GM12878 (cell line): ENCODE data around the gene TCF7L2. TPM values are rescaled to one million over a fixed set of nuclear protein-coding genes. Genes with fewer than 3 reads are reported as not detected.

Source experiments
- ATAC-seq: fragments of 200-7000 bp; cut with Tn5 transposase; 3 replicates; pipeline ENCODE4 v1.9.1; 2020; ENCODE audit warnings: mild to moderate bottlenecking, moderate library complexity
- BruUV-seq: library from RNA; stranded (reverse); fragments of 400-500 nt; replicated peaks from 2 replicates; lab custom pipeline; 2021; lab: Mats Ljungman, UMichigan
- CTCF ChIA-PET: fragments of 300-600 bp; sonication (Branson Sonifier 250); formaldehyde crosslinking; extraction: SDS; loops from one replicate; lab custom pipeline; 2021; ENCODE audit warnings: inconsistent platforms; lab: Yijun Ruan, JAX
- POLR2A ChIA-PET: fragments of 350-600 bp; formaldehyde crosslinking; extraction: SDS; loops from one replicate; lab custom pipeline; 2021; ENCODE audit warnings: inconsistent platforms; lab: Charles Lee
- RAD21 ChIA-PET: fragments of 300-600 bp; sonication (Branson Sonifier 250); formaldehyde crosslinking; loops from one replicate; lab custom pipeline; 2023; ENCODE audit warnings: antibody characterized with exemption; ENCODE audit not compliant: unreplicated experiment; lab: Charles Lee
- SMC1A ChIA-PET: fragments of 300-600 bp; sonication (Branson Sonifier 250); formaldehyde crosslinking; loops from one replicate; lab custom pipeline; 2023; ENCODE audit not compliant: unreplicated experiment, uncharacterized antibody; lab: Charles Lee
- DNase-seq: peaks from one replicate; pipeline ENCODE4 v3.0.0-alpha.2; 2011; ENCODE audit warnings: low read depth, low spot score
- FAIRE-seq: peaks from 3 replicates; lab custom pipeline; 2011; peaks lifted over from hg19 to GRCh38; lab: Jason Lieb, UNC
- H2AFZ ChIP-seq: 2 replicates; pipeline ENCODE4 v1.6.0; 2011; ENCODE audit warnings: low read depth, low read length, control low read depth; ENCODE audit not compliant: control insufficient read depth
- H3K27ac ChIP-seq: 2 replicates; pipeline ENCODE4 v1.5.1; 2011; ENCODE audit warnings: control low read depth; ENCODE audit not compliant: control insufficient read depth, insufficient read depth
- H3K27me3 ChIP-seq, 2 experiments: replicated peaks in 1 of 2; 2 replicates each; pipeline versions ENCODE4 v1.6.0 to v1.6.1; 2011; ENCODE audit warnings: low read length in 1 of 2; ENCODE audit not compliant: control insufficient read depth in 2 of 2, insufficient read depth in 2 of 2
- H3K36me3 ChIP-seq, 2 experiments: 2 replicates each; pipeline ENCODE4 v1.5.1; 2011; ENCODE audit warnings: low read length in 1 of 2; ENCODE audit not compliant: control insufficient read depth in 2 of 2, insufficient read depth in 2 of 2
- H3K4me1 ChIP-seq: 2 replicates; pipeline ENCODE4 v1.6.1; 2011; ENCODE audit warnings: mild to moderate bottlenecking, low read length, moderate library complexity, mixed read lengths; ENCODE audit not compliant: control insufficient read depth, insufficient read depth
- H3K4me2 ChIP-seq: 2 replicates; pipeline ENCODE4 v1.6.0; 2011; ENCODE audit warnings: control low read depth; ENCODE audit not compliant: control insufficient read depth, insufficient read depth
- H3K4me3 ChIP-seq: fragments of 200-600 bp; sonication (generic); 2 replicates; pipeline ENCODE4 v1.5.1; 2016
- H3K79me2 ChIP-seq: 2 replicates; pipeline ENCODE4 v1.6.0; 2011; ENCODE audit warnings: low read length; ENCODE audit not compliant: control insufficient read depth, insufficient read depth
- H3K9ac ChIP-seq: 2 replicates; pipeline ENCODE4 v1.8.0; 2011; ENCODE audit warnings: low read length, control low read depth, mixed read lengths; ENCODE audit not compliant: control insufficient read depth, insufficient read depth
- H3K9me3 ChIP-seq: replicated peaks from 3 replicates; pipeline ENCODE4 v1.5.1; 2011; ENCODE audit warnings: mild to moderate bottlenecking, low read length; ENCODE audit not compliant: control insufficient read depth, insufficient read depth
- H4K20me1 ChIP-seq: 2 replicates; pipeline ENCODE4 v1.6.0; 2011; ENCODE audit not compliant: control insufficient read depth, insufficient read depth
- CBFB ChIP-seq: IDR thresholded peaks from 2 replicates; pipeline ENCODE4 v1.6.1; 2016; ENCODE audit warnings: antibody characterized with exemption, low read depth
- CREB1 ChIP-seq: IDR thresholded peaks from 2 replicates; pipeline ENCODE4 v1.6.1; 2012; ENCODE audit warnings: low read depth, mild to moderate bottlenecking, inconsistent platforms
- HDAC2 ChIP-seq: fragments of 200-600 bp; sonication (generic); IDR thresholded peaks from 2 replicates; pipeline ENCODE4 v1.6.1; 2017
- HDAC6 ChIP-seq: fragments of 200-600 bp; sonication (generic); IDR thresholded peaks from one replicate; pipeline ENCODE4 v1.8.0; 2017; ENCODE audit warnings: antibody characterized with exemption; ENCODE audit not compliant: unreplicated experiment
- KDM1A ChIP-seq: fragments of 200-600 bp; sonication (generic); IDR thresholded peaks from 2 replicates; pipeline ENCODE4 v1.6.1; 2016; ENCODE audit warnings: borderline replicate concordance
- MEF2A ChIP-seq: IDR thresholded peaks from 2 replicates; pipeline ENCODE4 v1.6.1; 2011; ENCODE audit warnings: low read depth, mild to moderate bottlenecking, low read length, moderate library complexity; ENCODE audit not compliant: insufficient read depth
- NRF1 ChIP-seq: conservative IDR thresholded peaks from 2 replicates; pipeline ENCODE4 v1.6.1; 2011; ENCODE audit warnings: mild to moderate bottlenecking, low read depth, low read length, improper control_type of control experiment
- PAX8 ChIP-seq: fragments of 450-650 bp; IDR thresholded peaks from 2 replicates; pipeline ENCODE4 v1.6.1; 2017; ENCODE audit warnings: mild to moderate bottlenecking, moderate library complexity
- RUNX3 ChIP-seq: IDR thresholded peaks from 2 replicates; pipeline ENCODE4 v1.6.1; 2012; ENCODE audit warnings: low read length, inconsistent platforms
- SIX5 ChIP-seq: IDR thresholded peaks from 2 replicates; pipeline ENCODE4 v1.6.1; 2011; ENCODE audit warnings: mild to moderate bottlenecking, low read depth, low read length, moderate library complexity; ENCODE audit not compliant: severe bottlenecking
- SREBF2 ChIP-seq: IDR thresholded peaks from 2 replicates; pipeline ENCODE4 v1.6.1; 2012; ENCODE audit warnings: mild to moderate bottlenecking, low read length
- STAT1 ChIP-seq: fragments of 450-650 bp; conservative IDR thresholded peaks from 2 replicates; pipeline ENCODE4 v1.6.1; 2014; ENCODE audit warnings: antibody characterized with exemption, mild to moderate bottlenecking
- TCF12 ChIP-seq: IDR thresholded peaks from 2 replicates; pipeline ENCODE4 v1.6.1; 2011; ENCODE audit warnings: low read depth, mild to moderate bottlenecking, low read length
- WRNIP1 ChIP-seq: IDR thresholded peaks from 2 replicates; pipeline ENCODE4 v1.6.1; 2011; ENCODE audit warnings: low read depth, low read length, improper control_type of control experiment, borderline replicate concordance
- WGBS: methylation state at CpG from one replicate; pipeline ENCODE4 v1.1.6; 2016; ENCODE audit warnings: low lambda C conversion rate; ENCODE audit not compliant: insufficient replicate concordance, insufficient coverage; ENCODE audit errors: missing lambda C conversion rate; 5-methylcytosine and 5-hydroxymethylcytosine counted together
- in situ Hi-C: fragments of 300-500 bp; cut with MboI; formaldehyde crosslinking; loops from 9 replicates; pipeline ENCODE4 v1.14.3; 2018; ENCODE audit warnings: mixed read lengths
- intact Hi-C: fragments of 100-400 bp; cut with micrococcal nuclease; formaldehyde crosslinking; loops from one replicate; pipeline ENCODE4 v1.14.2; 2022; ENCODE audit not compliant: unreplicated experiment
- polyA plus RNA-seq, 11 experiments: library from polyadenylated mRNA; depleted of rRNA in 4 of 11; unstranded in 6 of 11; stranded (reverse) in 5 of 11; fragments of >200 nt; fragmentation: Nextera tagmentation in 4 of 11; fragmentation: Illumina TruSeq in 1 of 11; extraction: Ambion mirVana in 4 of 11; extraction: Trizol in 1 of 11; gene quantifications; 1 replicate in 1 of 11; 2 replicates in 10 of 11; pipeline versions ENCODE4 v1.2.1 to v1.2.3, GENCODE V29; 2011 to 2016; ENCODE audit warnings: inconsistent platforms in 2 of 11, missing spikeins in 2 of 11, low read depth in 1 of 11
- total RNA-seq, 4 experiments: library from RNA; depleted of rRNA in 3 of 4; stranded (reverse); fragments of >200 nt in 3 of 4; fragmentation: Illumina TruSeq in 1 of 4; extraction: Trizol in 1 of 4; gene quantifications; 2 replicates each; pipeline versions ENCODE4 v1.2.1 to v1.2.3, GENCODE V29; 2013 to 2021
- TF ChIP-seq, protein P1 (sequence below), 3 experiments: IDR thresholded peaks in 2 of 3; conservative IDR thresholded peaks in 1 of 3; 2 replicates each; pipeline ENCODE4 v1.5.1; 2011; ENCODE audit warnings: low read depth in 3 of 3, low read length in 3 of 3, mild to moderate bottlenecking in 3 of 3, control low read depth in 2 of 3, moderate library complexity in 2 of 3, inconsistent platforms in 1 of 3, mixed read lengths in 1 of 3; ENCODE audit not compliant: control insufficient read depth in 2 of 3, insufficient read depth in 1 of 3; ENCODE audit errors: extremely low read depth in 1 of 3
- TF ChIP-seq, protein P2 (sequence below): IDR thresholded peaks from 2 replicates; pipeline ENCODE4 v1.6.1; 2012; ENCODE audit warnings: low read depth, low read length, improper control_type of control experiment

Gene TCF7L2
- total and polyA plus RNA-seq, 10 of the 15 experiments (the other 5 are each of a cell fraction or from before 2014, with no cell fraction given): 0.02 to 1.1 (median 0.35) TPM; not detected in 4

DNA sequence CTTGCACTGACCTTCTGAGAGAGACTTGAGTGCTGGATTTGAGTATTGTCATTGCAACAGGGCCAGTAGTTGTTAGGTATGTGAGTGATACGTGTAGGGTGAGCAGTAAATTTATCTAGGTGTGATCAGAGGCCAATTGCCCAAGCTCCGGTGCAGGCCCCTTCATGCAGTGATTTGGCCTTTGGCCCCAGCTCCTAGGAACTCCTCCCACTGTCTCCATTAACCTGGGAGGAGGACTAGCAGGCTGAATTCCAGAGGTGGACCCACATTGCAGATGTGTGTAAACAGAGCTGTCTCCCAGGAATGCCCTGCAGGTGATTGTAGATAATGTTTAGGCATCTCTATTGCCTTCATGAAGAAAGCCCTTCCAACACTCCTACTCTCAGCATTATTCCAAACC, 19.5 kb downstream of the TCF7L2 start:
- Histone ChIP-seq H3K27me3 (0 out of 4 replicates have a peak, but pooled peaks cover 0 to 2% of the 10 kb centered on the region in 2 experiments), H4K20me1 (no peaks in the 10 kb centered on the region), H3K4me2 (no peak overlapping the region), H3K9me3 (no peaks in the 10 kb centered on the region), H3K4me1 (no peaks in the 10 kb centered on the region), H3K4me3 (no peak overlapping the region), H2AFZ (no peak overlapping the region), H3K27ac (no peak overlapping the region), H3K9ac (no peak overlapping the region), H3K79me2 (no peaks in the 10 kb centered on the region), H3K36me3 (no peaks in the 10 kb centered on the region)
- ATAC-seq (no peak), FAIRE-seq (no peak), DNase-seq (no peak)
- POLR2A ChIA-PET: no interaction called here
- 50% methylated on average over 2 of the region's 2 CpGs for WGBS
- CTCF ChIA-PET: no interaction called here
- RAD21 ChIA-PET: no interaction called here
- in situ Hi-C loops: no loop called here
- intact Hi-C loops: no loop called here
- BruUV-seq: no TSS peak
- TF ChIP-seq NRF1 (no peak), KDM1A (no peak), SREBF2 (no peak), HDAC2 (no peak), STAT1 (no peak), HDAC6 (no peak), TCF12 (no peak), CREB1 (no peak), RUNX3 (no peak), MEF2A (no peak), SIX5 (no peak), WRNIP1 (no peak), CBFB (no peak), PAX8 (no peak)
- TF ChIP-seq, protein P1, sequence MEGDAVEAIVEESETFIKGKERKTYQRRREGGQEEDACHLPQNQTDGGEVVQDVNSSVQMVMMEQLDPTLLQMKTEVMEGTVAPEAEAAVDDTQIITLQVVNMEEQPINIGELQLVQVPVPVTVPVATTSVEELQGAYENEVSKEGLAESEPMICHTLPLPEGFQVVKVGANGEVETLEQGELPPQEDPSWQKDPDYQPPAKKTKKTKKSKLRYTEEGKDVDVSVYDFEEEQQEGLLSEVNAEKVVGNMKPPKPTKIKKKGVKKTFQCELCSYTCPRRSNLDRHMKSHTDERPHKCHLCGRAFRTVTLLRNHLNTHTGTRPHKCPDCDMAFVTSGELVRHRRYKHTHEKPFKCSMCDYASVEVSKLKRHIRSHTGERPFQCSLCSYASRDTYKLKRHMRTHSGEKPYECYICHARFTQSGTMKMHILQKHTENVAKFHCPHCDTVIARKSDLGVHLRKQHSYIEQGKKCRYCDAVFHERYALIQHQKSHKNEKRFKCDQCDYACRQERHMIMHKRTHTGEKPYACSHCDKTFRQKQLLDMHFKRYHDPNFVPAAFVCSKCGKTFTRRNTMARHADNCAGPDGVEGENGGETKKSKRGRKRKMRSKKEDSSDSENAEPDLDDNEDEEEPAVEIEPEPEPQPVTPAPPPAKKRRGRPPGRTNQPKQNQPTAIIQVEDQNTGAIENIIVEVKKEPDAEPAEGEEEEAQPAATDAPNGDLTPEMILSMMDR (IDR thresholded peaks at IDR 0.05 in 2 of 3, conservative IDR thresholded peaks at IDR 0.05 in 1 of 3; ENCODE audit: control insufficient read depth in 2 of 3, extremely low read depth in 1 of 3, insufficient read depth in 1 of 3, low read depth in 3 of 3, low read length in 3 of 3): no peak
- TF ChIP-seq, protein P2, sequence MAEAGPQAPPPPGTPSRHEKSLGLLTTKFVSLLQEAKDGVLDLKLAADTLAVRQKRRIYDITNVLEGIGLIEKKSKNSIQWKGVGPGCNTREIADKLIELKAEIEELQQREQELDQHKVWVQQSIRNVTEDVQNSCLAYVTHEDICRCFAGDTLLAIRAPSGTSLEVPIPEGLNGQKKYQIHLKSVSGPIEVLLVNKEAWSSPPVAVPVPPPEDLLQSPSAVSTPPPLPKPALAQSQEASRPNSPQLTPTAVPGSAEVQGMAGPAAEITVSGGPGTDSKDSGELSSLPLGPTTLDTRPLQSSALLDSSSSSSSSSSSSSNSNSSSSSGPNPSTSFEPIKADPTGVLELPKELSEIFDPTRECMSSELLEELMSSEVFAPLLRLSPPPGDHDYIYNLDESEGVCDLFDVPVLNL: no peak
- SMC1A ChIA-PET: no interaction called here
